NCI-H226 (cell line): ENCODE results near the gene KCTD21.

Experiments used
- DNase-seq: peaks from one replicate; pipeline ENCODE4 v3.0.0-alpha.2; 2015

Gene KCTD21

DNA sequence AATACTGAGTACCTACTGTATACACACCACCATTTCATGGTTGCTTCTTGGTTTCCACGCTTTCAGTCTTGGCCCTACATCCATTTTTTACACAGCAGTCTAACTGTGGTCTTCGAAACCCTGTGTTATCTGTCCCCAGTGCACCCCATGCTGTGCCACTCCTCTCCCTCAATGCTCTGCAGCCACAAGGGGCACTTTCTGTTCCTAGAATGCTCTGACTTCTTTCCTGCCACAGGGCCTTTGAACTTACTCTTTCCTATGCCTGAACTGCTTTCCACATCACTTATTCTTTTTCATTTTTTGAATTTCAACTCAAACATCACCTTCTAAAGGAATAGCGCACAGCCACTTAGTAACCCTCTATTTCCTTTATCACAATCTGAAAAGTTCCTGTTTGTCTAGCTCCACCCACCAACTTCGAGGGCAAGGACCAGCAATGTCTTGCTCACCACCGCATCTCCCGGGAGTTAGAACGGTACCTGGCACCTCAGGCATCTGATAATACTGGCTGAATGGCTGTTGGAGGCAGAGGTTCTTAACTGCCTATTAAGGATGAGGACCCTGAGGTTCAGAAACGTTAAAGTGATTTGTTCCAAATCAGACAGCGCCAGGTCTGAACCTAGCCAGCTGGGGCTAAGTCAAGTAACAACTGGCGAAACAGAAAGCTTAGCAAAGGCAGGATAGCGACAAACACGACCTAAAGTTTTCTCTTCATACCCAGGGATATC, 49.6 kb downstream of the KCTD21 start:
- peak; percentile 49 for DNase-seq

DNA sequence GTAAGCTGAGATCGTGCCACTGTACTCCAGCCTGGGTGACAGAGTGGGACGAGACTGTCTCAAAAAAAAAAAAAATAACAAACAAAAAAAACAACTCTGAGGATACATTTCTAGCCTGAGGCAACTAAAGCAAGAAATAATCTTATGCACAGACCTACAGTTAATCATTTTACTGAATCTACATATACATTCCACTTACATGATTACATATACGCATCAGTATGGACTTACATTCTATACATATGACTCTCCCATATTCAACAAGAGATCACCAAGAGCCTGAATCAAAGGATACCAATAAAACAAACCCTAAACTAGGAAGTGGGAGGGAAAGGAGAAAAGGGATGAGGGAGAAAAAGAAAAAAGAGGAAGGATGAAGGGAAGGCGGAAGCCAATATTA, 50.1 kb downstream of the KCTD21 start:
- no peak for DNase-seq

DNA sequence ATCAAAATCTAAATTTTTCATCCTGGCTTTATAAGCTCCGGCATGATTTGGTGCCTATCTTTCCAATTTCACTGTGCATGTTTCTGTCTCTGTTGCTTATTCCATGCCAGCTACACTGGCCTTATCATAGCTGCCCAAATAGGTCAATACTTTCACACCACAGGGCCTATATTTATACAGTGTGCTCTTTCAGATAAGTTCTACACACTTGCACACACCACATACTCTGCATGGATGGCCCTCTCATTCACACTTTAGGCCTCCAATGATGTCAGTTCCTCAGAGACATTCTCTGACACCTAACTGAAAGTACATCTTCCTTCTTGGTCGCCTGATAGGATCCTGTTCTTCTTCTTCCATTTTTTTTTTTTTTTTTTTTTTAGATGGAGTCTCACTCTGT, 56.0 kb downstream of the KCTD21 start:
- DNase-seq: no peak

DNA sequence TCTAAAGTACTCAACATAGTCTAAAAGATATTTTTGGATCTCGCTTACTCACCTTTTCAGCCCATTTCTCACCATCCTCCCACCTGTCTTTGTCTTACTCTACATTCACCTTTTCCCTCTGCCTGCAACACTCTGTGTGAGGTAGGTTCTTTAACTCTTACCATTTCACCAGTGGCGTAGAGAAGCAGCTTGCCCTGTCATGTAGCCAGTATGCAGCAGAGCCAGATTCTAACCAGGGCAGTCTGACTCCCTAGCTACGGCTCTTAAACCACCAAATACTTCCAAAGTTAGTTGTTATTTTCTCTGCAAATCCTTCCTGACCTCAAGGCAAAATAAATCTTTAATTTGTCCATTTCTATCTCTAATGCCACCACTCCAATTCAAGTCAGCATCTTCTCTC, 56.5 kb downstream of the KCTD21 start:
- DNase-seq: no peak

DNA sequence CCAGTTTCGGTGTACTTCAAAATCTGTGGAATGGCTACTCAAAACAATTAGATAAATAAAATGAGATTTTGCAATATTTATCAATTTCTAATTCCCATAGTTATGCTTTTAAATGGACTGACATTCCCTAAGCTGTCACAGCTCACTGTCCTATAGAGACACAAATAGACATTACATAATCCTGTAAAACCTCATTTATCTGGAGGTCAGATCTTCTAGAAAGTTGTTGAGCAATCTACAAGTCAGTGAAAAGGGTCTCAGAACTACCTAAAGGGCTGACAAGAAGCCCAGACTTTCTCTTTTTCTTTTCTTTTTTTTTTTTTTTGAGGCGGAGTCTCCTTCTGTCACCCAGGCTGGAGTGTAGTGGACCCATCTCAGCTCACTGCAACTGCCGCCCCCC, 61.0 kb downstream of the KCTD21 start:
- DNase-seq: no peak
